Neural progenitor cell (in vitro differentiated cells): ENCODE measurements around the gene LYZL2. TPM values are rescaled to one million over a fixed set of nuclear protein-coding genes. Genes with fewer than 3 reads are reported as not detected.

Experiments used
- DNase-seq: peaks from one replicate; pipeline ENCODE4 v3.0.0-alpha.2; 2016; ENCODE audit warnings: low spot score
- H2AFZ ChIP-seq: fragments of 200-600 bp; sonication (generic); replicated peaks from 2 replicates; pipeline ENCODE4 v1.6.1; 2016; ENCODE audit warnings: antibody characterized with exemption
- H3F3A ChIP-seq: fragments of 200-600 bp; sonication (generic); 2 replicates; pipeline ENCODE4 v1.6.1; 2016; ENCODE audit warnings: antibody characterized with exemption, low read depth
- H3K27ac ChIP-seq: fragments of 200-600 bp; sonication (generic); 2 replicates; pipeline ENCODE4 v1.5.1; 2016; ENCODE audit warnings: mild to moderate bottlenecking
- H3K27me3 ChIP-seq: fragments of 200-600 bp; sonication (generic); 2 replicates; pipeline ENCODE4 v1.6.1; 2016; ENCODE audit warnings: mild to moderate bottlenecking, moderate library complexity
- H3K36me3 ChIP-seq: fragments of 200-600 bp; sonication (generic); 2 replicates; pipeline ENCODE4 v1.5.1; 2016
- H3K4me1 ChIP-seq: fragments of 200-600 bp; sonication (generic); 2 replicates; pipeline ENCODE4 v1.6.1; 2016; ENCODE audit warnings: mixed run types
- H3K4me2 ChIP-seq: fragments of 200-600 bp; sonication (generic); 2 replicates; pipeline ENCODE4 v1.6.1; 2016
- H3K4me3 ChIP-seq: fragments of 200-600 bp; sonication (generic); 2 replicates; pipeline ENCODE4 v1.5.1; 2016
- H3K79me2 ChIP-seq: fragments of 200-600 bp; sonication (generic); 2 replicates; pipeline ENCODE4 v1.6.1; 2016; ENCODE audit warnings: low read depth
- H3K9ac ChIP-seq: fragments of 200-600 bp; sonication (generic); 2 replicates; pipeline ENCODE4 v1.6.1; 2016
- H3K9me3 ChIP-seq: fragments of 200-600 bp; sonication (generic); 2 replicates; pipeline ENCODE4 v1.5.1; 2016; ENCODE audit warnings: low read depth
- H4K20me1 ChIP-seq: fragments of 200-600 bp; sonication (generic); 2 replicates; pipeline ENCODE4 v1.6.1; 2016; ENCODE audit warnings: low read depth
- H3K27ac Mint-ChIP-seq: 3 replicates; pipeline ENCODE4 v1.8.0; 2021; ENCODE audit warnings: mixed read lengths
- H3K27me3 Mint-ChIP-seq: 2 replicates; pipeline ENCODE4 v1.8.0; 2022; ENCODE audit warnings: low read depth, mild to moderate bottlenecking, inconsistent platforms, moderate library complexity, mixed read lengths; ENCODE audit not compliant: insufficient read depth
- H3K36me3 Mint-ChIP-seq: 3 replicates; pipeline ENCODE4 v1.8.0; 2021; ENCODE audit warnings: mixed read lengths
- H3K4me1 Mint-ChIP-seq: 3 replicates; pipeline ENCODE4 v1.8.0; 2021; ENCODE audit warnings: mixed read lengths
- H3K4me3 Mint-ChIP-seq: 3 replicates; pipeline ENCODE4 v1.8.0; 2021; ENCODE audit warnings: mild to moderate bottlenecking, moderate library complexity, mixed read lengths
- H3K9me3 Mint-ChIP-seq: 3 replicates; pipeline ENCODE4 v1.8.0; 2020; ENCODE audit warnings: mixed read lengths
- EZH2 ChIP-seq: fragments of 200-600 bp; sonication (generic); IDR thresholded peaks from 2 replicates; pipeline ENCODE4 v1.6.1; 2017; ENCODE audit warnings: antibody characterized with exemption, mild to moderate bottlenecking, moderate library complexity
- EZH2phosphoT487 ChIP-seq: fragments of 200-600 bp; sonication (generic); IDR thresholded peaks from 2 replicates; pipeline ENCODE4 v1.6.1; 2017; ENCODE audit warnings: antibody characterized with exemption
- total RNA-seq: library from RNA; depleted of rRNA; stranded (reverse); fragments of >200 nt; gene quantifications from 2 replicates; pipeline ENCODE4 v1.2.3, GENCODE V29; 2015; ENCODE audit warnings: low replicate concordance
- TF ChIP-seq, protein P1 (sequence below): fragments of 200-600 bp; sonication (generic); IDR thresholded peaks from 2 replicates; pipeline ENCODE4 v1.5.1; 2017; ENCODE audit warnings: antibody characterized with exemption, mild to moderate bottlenecking

Gene LYZL2
- total RNA-seq, 1 donor from 2014 or later: not detected

DNA sequence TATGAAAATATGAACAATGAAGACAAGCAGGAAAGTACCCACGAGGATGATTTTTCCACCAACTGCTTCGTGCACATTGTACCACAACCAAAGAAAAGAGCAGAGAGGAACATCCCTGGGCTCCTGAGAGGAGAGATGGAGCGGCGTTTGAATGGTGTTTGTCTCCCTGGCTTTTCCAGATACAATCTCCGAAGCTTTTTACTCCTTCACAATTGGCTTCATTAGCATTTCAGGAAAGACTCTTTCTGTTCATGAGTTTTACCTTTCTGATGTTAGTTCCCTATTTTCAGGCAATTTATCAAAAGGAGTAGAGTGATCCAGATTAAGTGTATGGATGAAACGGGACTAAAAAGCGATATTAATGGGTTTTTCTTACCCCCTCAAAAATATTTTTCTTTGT, 49.3 kb downstream of the LYZL2 start:
- no peak overlapping the region for H3K27ac ChIP-seq
- H4K20me1 ChIP-seq: no peaks in the 10 kb centered on the region
- peaks cover 35% of the 10 kb centered on the region for H3K4me1 Mint-ChIP-seq
- H3K36me3 Mint-ChIP-seq: no peaks in the 10 kb centered on the region
- H3K27me3 ChIP-seq: no peaks in the 10 kb centered on the region
- peaks cover 13% of the 10 kb centered on the region for H3K27me3 Mint-ChIP-seq
- H3K4me3 Mint-ChIP-seq: no peak overlapping the region
- DNase-seq: no peak
- H3K36me3 ChIP-seq: no peaks in the 10 kb centered on the region
- peak overlapping the region; percentile 4 for H3K4me2 ChIP-seq
- no peak overlapping the region for H3K9ac ChIP-seq
- no peaks in the 10 kb centered on the region for H3K9me3 Mint-ChIP-seq
- peaks cover 27% of the 10 kb centered on the region for H3K4me1 ChIP-seq
- H2AFZ ChIP-seq: no peak overlapping the region
- H3F3A ChIP-seq: peaks cover 16% of the 10 kb centered on the region
- H3K27ac Mint-ChIP-seq: no peak overlapping the region
- TF ChIP-seq EZH2: no peak
- no peak for TF ChIP-seq EZH2phosphoT487
- TF ChIP-seq, protein P1, sequence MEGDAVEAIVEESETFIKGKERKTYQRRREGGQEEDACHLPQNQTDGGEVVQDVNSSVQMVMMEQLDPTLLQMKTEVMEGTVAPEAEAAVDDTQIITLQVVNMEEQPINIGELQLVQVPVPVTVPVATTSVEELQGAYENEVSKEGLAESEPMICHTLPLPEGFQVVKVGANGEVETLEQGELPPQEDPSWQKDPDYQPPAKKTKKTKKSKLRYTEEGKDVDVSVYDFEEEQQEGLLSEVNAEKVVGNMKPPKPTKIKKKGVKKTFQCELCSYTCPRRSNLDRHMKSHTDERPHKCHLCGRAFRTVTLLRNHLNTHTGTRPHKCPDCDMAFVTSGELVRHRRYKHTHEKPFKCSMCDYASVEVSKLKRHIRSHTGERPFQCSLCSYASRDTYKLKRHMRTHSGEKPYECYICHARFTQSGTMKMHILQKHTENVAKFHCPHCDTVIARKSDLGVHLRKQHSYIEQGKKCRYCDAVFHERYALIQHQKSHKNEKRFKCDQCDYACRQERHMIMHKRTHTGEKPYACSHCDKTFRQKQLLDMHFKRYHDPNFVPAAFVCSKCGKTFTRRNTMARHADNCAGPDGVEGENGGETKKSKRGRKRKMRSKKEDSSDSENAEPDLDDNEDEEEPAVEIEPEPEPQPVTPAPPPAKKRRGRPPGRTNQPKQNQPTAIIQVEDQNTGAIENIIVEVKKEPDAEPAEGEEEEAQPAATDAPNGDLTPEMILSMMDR: no peak
- no peaks in the 10 kb centered on the region for H3K9me3 ChIP-seq
- no peaks in the 10 kb centered on the region for H3K79me2 ChIP-seq
- no peak overlapping the region for H3K4me3 ChIP-seq

DNA sequence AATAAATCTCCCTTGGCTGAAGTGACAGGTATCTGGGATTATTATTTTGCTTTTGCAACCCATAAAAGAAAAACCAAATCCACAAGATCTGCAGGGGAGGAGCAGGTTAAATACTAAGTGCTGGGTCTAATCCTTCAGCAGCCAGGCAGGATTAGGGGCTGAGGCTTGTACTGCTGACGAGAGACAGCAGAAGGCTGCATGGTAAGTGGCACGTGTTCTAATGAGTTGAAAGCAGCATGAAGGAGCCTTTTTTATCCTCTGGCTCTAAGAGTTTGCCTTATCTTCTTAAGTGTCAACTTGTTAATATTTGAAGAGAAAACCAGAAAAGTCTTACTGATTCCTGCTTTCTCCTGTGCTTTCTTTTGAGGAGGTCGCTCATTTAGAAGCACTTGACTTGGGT, 50.0 kb downstream of the LYZL2 start:
- peaks cover 27% of the 10 kb centered on the region for H3K4me1 ChIP-seq
- TF ChIP-seq, protein P1: no peak
- no peak for TF ChIP-seq EZH2phosphoT487
- no peak for TF ChIP-seq EZH2
- H3F3A ChIP-seq: peaks cover 16% of the 10 kb centered on the region
- H3K27ac ChIP-seq: no peak overlapping the region
- no peaks in the 10 kb centered on the region for H4K20me1 ChIP-seq
- Mint-ChIP-seq H3K36me3 (no peaks in the 10 kb centered on the region), H3K4me1 (peaks cover 35% of the 10 kb centered on the region), H3K9me3 (no peaks in the 10 kb centered on the region), H3K27ac (no peak overlapping the region), H3K27me3 (peaks cover 15% of the 10 kb centered on the region), H3K4me3 (peak overlapping the region; percentile 55)
- H3K27me3 ChIP-seq: no peaks in the 10 kb centered on the region
- peak overlapping the region; percentile 39 for H3K4me2 ChIP-seq
- no peak overlapping the region for H3K4me3 ChIP-seq
- H3K9ac ChIP-seq: no peak overlapping the region
- H3K36me3 ChIP-seq: no peaks in the 10 kb centered on the region
- no peaks in the 10 kb centered on the region for H3K9me3 ChIP-seq
- peak; percentile 62 for DNase-seq
- no peak overlapping the region for H2AFZ ChIP-seq
- no peaks in the 10 kb centered on the region for H3K79me2 ChIP-seq

DNA sequence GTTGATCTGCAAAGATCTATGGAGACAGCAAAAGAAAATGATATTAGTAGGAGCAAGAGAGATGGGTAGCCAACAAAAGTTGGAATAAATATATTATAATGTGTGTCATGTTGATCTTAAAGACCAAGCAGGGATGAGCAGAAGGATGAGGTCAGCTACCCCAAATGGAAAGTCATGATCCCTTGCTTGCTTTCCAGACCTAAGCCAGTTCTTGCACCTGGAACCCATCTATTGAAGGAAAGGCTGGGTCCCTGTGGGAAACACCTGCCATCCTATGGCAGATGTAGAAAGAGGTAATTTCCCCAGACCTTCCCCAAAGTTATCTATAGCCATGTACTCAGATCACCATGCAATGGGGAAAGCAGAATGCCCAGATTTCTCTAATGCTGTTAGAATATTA, 52.5 kb downstream of the LYZL2 start:
- Mint-ChIP-seq H3K27ac (no peak overlapping the region), H3K4me1 (peaks cover 32% of the 10 kb centered on the region), H3K27me3 (peaks cover 12% of the 10 kb centered on the region), H3K9me3 (peaks cover 2% of the 10 kb centered on the region), H3K36me3 (no peaks in the 10 kb centered on the region), H3K4me3 (no peak overlapping the region)
- no peak for DNase-seq
- Histone ChIP-seq H3K27ac (no peak overlapping the region), H3K27me3 (no peaks in the 10 kb centered on the region), H2AFZ (no peak overlapping the region), H3K4me2 (no peak overlapping the region), H3K79me2 (no peaks in the 10 kb centered on the region), H3K36me3 (no peaks in the 10 kb centered on the region), H3K9ac (no peak overlapping the region), H3K4me1 (peaks cover 27% of the 10 kb centered on the region), H3K4me3 (no peak overlapping the region), H4K20me1 (no peaks in the 10 kb centered on the region), H3K9me3 (no peaks in the 10 kb centered on the region), H3F3A (peaks cover 15% of the 10 kb centered on the region)
- TF ChIP-seq, protein P1: no peak
- no peak for TF ChIP-seq EZH2phosphoT487
